BJ (cell line): ENCODE results near the gene MFAP4. TPM values are rescaled to one million over a fixed set of nuclear protein-coding genes. Genes with fewer than 3 reads are reported as not detected.

ENCODE experiments used
- CTCF ChIA-PET: fragments of 350-600 bp; formaldehyde crosslinking; extraction: SDS; loops from one replicate; lab custom pipeline; 2021; ENCODE audit warnings: antibody characterized with exemption, inconsistent platforms; lab: Yijun Ruan, JAX
- POLR2A ChIA-PET: fragments of 300-600 bp; sonication (Branson Sonifier 250); formaldehyde crosslinking; extraction: SDS; loops from one replicate; lab custom pipeline; 2021; ENCODE audit warnings: antibody characterized with exemption; lab: Charles Lee
- DNase-seq: peaks from one replicate; pipeline ENCODE4 v3.0.0-alpha.2; 2011; ENCODE audit warnings: low read depth
- H3K27me3 ChIP-seq: 2 replicates; pipeline ENCODE4 v1.6.0; 2011; ENCODE audit warnings: low read length; ENCODE audit not compliant: control insufficient read depth, insufficient read depth
- H3K36me3 ChIP-seq: 2 replicates; pipeline ENCODE4 v1.5.1; 2011; ENCODE audit warnings: low read length; ENCODE audit not compliant: control insufficient read depth, insufficient read depth
- H3K4me3 ChIP-seq: 2 replicates; pipeline ENCODE4 v1.5.1; 2011; ENCODE audit warnings: low read depth, mild to moderate bottlenecking, control low read depth, low read length
- CTCF ChIP-seq: IDR thresholded peaks from 2 replicates; pipeline ENCODE4 v1.5.1; 2011; ENCODE audit warnings: low read depth, mild to moderate bottlenecking, control low read depth, inconsistent platforms, low read length, moderate library complexity; ENCODE audit not compliant: insufficient read depth
- polyA plus RNA-seq: library from polyadenylated mRNA; depleted of rRNA; stranded (reverse); fragments of >200 nt; gene quantifications from 2 replicates; pipeline ENCODE4 v1.2.3, GENCODE V29; 2011

The MFAP4 gene
- polyA plus RNA-seq, 1 experiment = 86.8 TPM

DNA sequence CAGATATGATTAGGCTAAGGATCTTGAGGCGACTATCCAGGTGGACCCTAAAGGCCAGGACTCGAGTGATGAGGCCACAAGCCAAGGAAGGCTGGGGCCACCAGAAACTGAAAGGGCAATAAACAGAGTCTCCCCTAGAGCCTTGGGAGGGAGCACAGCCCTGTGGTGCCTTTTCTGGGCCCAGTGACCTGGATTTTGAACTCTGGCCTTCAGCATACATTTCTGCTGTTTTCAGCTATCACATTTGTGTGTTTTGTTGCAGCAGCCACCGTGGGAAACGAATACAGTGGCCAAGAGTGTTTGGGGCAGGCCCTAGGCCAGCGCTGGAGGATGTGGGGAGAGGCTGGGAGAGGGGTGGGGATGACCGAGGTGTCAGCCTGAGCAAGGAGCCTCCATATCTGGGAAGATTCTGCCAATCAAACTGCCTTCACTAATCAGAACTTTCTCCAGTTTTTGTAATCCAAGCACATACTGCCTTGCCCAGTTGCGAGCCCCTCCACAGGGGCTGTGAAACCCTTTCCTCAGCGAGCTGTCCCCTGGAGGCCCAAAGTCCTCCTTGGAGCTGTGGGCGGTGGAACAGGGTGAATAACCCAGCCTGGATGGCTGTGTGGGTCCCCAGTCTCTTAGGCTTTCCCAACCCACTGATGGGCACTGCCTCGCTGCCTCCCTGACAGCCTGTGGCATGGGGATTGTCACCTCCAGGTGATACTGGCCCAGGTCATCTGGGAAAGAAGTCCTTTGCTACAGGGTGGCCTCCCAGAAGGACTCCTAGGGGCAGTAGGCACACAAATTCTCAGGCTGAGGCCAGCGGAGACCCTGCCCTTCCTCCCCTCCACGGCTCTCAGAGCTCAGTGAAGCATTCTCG is 41.3 kb downstream of the MFAP4 start:
- POLR2A ChIA-PET = no interaction called here
- DNase-seq = no peak

DNA sequence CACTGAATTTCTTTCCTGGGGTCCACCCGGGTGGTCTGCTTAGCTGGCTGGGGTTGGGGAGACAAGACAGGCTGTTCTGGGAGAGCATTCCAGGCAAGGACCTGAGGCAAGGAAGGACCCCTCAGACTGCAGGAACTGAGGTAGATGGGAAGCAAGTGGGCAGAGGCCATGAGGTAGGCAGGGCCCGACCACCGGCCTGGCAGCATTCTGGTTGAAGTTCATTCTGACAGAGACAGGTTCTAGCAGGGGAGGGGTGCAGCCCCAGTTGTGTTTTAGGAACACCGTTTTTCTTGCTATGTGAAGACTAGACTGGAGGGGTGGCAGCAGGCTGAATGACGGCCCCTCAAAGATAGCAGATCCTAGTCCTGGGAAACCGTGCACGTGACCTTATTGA is 41.9 kb downstream of the MFAP4 start:
- no peak for DNase-seq
- Histone ChIP-seq H3K4me3 (no peak overlapping the region), H3K36me3 (peaks cover 2% of the 10 kb centered on the region; the same call in 1 of the 2 replicates), H3K27me3 (no peaks in the 10 kb centered on the region)
- ChIA-PET POLR2A (no interaction called here), CTCF (no interaction called here)
- no peak for TF ChIP-seq CTCF

More for the DNA sequence above, 41.3 kb downstream of the MFAP4 start:
- Histone ChIP-seq H3K27me3 (no peaks in the 10 kb centered on the region), H3K36me3 (peaks cover 2% of the 10 kb centered on the region; the same call in 1 of the 2 replicates), H3K4me3 (no peak overlapping the region)
- CTCF ChIA-PET = interaction anchor here (0.7 kb wide), 1 partner anchor 48 kb away, joined by 3 read pairs; no protein-coding TSS in a partner anchor
- TF ChIP-seq CTCF = no peak

- ChIA-PET POLR2A (no interaction called here), CTCF (no interaction called here)
- peaks cover 2% of the 10 kb centered on the region; the same call in 1 of the 2 replicates for H3K36me3 ChIP-seq
- H3K4me3 ChIP-seq = no peak overlapping the region
- TF ChIP-seq CTCF = no peak
- no peaks in the 10 kb centered on the region for H3K27me3 ChIP-seq
- no peak for DNase-seq
These were observed 42.5 kb downstream of the MFAP4 start for GRCh38 chr17:19344311-19345066.

DNA sequence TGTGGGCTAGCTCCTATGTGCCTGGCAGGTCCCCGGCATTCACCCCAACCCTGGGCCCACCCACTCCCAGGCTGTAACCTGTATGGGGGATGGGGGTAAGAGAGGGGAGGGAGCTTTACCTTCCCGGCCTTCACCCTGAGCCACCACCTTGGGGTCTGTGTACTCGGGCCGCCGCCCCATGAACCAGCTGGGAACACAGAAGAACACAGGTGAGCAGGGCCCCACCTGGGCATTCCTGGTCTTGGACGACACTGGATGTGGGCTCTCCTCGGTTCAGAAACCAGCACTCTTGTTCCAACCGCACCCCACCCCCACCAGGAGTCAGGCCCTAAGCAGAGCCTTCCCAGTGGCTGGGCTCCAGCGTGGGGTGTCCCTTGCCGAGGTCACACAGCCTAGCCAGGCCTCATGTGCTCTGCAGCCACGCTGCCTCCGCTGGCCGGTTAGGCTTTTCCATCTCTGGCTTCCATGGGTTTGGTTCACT is 43.3 kb downstream of the MFAP4 start:
- Histone ChIP-seq H3K36me3 (peaks cover 2% of the 10 kb centered on the region; the same call in 1 of the 2 replicates), H3K27me3 (no peaks in the 10 kb centered on the region), H3K4me3 (no peak overlapping the region)
- ChIA-PET CTCF (no interaction called here), POLR2A (no interaction called here)
- no peak for TF ChIP-seq CTCF
- no peak for DNase-seq

DNA sequence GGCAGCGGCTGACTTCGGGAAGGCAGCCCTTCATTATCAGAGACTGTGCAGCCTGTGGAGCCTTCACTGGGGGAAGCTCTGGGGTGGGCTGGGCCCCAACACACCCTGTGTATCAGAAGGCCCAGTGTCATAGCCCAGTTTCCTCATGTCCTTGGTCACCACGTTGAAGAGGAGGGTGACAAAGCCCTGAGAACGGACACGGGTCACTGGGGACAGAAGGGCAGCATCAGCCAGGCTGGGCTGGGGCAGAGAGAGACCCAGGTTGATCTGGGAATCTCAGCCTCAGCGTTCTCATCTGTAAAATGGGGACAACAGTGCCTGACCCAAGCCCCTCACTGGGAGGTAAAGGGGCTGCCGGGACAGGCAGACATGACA is 43.7 kb downstream of the MFAP4 start:
- CTCF ChIA-PET = interaction anchor here (0.8 to 1.2 kb wide), 2 partner anchors 11 to 105 kb away, joined by 3 to 5 read pairs; no protein-coding TSS in a partner anchor

More for the DNA sequence above, 43.7 kb downstream of the MFAP4 start:
- Histone ChIP-seq H3K27me3 (no peaks in the 10 kb centered on the region), H3K36me3 (peaks cover 2% of the 10 kb centered on the region; the same call in 1 of the 2 replicates), H3K4me3 (no peak overlapping the region)
- no peak for TF ChIP-seq CTCF
- POLR2A ChIA-PET = no interaction called here
- DNase-seq = no peak
